Sigmoid colon (tissue), 3 donors: ENCODE measurements around the gene XPR1.

Source experiments
- POLR2A ChIP-seq, 2 donors: fragments of 450-650 bp; IDR thresholded peaks; one replicate each; pipeline ENCODE4 v1.6.1; 2016; ENCODE audit warnings: antibody characterized with exemption in 2 of 2, mild to moderate bottlenecking in 2 of 2, moderate library complexity in 2 of 2
- TF ChIP-seq, protein P1 (sequence below), 4 experiments: fragments of 450-650 bp in 3 of 4; fragments of 200-600 bp in 1 of 4; IDR thresholded peaks; one replicate each; pipeline ENCODE4 v1.5.1; 2016 to 2019; ENCODE audit warnings: antibody characterized with exemption in 4 of 4, mild to moderate bottlenecking in 3 of 4, moderate library complexity in 2 of 4

DNA sequence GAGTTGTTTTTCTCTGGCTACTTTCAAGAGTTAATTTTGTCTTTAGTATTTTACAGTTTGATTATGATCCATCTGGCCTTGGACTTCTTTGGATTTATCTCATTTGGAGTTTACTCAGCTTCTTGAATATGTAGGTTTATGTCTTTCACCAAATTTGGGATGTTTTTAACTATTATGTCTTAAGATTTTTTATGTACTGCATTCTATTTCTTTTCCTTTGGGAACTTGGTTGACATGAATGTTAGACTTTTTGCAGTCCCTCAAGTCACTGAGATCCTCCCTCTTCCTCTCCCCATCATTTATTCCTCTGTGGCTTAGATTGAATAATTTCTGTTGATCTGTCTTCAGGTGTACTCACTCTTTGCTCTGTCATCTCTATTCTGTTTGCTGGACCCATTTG is 112.0 kb downstream of the XPR1 start:
- no peak for TF ChIP-seq POLR2A (IDR thresholded peaks at IDR 0.05)
- TF ChIP-seq, protein P1, sequence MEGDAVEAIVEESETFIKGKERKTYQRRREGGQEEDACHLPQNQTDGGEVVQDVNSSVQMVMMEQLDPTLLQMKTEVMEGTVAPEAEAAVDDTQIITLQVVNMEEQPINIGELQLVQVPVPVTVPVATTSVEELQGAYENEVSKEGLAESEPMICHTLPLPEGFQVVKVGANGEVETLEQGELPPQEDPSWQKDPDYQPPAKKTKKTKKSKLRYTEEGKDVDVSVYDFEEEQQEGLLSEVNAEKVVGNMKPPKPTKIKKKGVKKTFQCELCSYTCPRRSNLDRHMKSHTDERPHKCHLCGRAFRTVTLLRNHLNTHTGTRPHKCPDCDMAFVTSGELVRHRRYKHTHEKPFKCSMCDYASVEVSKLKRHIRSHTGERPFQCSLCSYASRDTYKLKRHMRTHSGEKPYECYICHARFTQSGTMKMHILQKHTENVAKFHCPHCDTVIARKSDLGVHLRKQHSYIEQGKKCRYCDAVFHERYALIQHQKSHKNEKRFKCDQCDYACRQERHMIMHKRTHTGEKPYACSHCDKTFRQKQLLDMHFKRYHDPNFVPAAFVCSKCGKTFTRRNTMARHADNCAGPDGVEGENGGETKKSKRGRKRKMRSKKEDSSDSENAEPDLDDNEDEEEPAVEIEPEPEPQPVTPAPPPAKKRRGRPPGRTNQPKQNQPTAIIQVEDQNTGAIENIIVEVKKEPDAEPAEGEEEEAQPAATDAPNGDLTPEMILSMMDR (IDR thresholded peaks at IDR 0.05): no peak
